Muscle of leg (tissue), 11 donors: Measurements from ENCODE around the gene CCDC30. TPM values are rescaled to one million over a fixed set of nuclear protein-coding genes. Genes with fewer than 3 reads are reported as not detected.

Experiments
- DNase-seq: peaks from one replicate; pipeline ENCODE4 v3.0.0; 2013
- H3K27ac ChIP-seq: one replicate; pipeline ENCODE4 v1.5.1; 2013; ENCODE audit warnings: mild to moderate bottlenecking, low read length, control low read depth
- H3K27me3 ChIP-seq: one replicate; pipeline ENCODE4 v1.6.1; 2013; ENCODE audit warnings: low read length; ENCODE audit not compliant: control insufficient read depth, insufficient read depth
- H3K36me3 ChIP-seq: one replicate; pipeline ENCODE4 v1.6.1; 2013; ENCODE audit warnings: low read length; ENCODE audit not compliant: control insufficient read depth, insufficient read depth
- H3K4me1 ChIP-seq: one replicate; pipeline ENCODE4 v1.6.1; 2013; ENCODE audit warnings: low read length; ENCODE audit not compliant: control insufficient read depth, insufficient read depth
- H3K4me3 ChIP-seq: one replicate; pipeline ENCODE4 v1.5.1; 2013; ENCODE audit warnings: low read length, control low read depth
- H3K9me3 ChIP-seq: replicated peaks from 2 replicates; pipeline ENCODE4 v1.6.1; 2013; ENCODE audit warnings: low read depth, low read length; ENCODE audit not compliant: control insufficient read depth
- WGBS: methylation state at CpG from one replicate; pipeline ENCODE4 v1.1.5; 2013; ENCODE audit warnings: missing lambda C conversion rate; ENCODE audit not compliant: insufficient coverage; 5-methylcytosine and 5-hydroxymethylcytosine counted together
- polyA plus RNA-seq, 8 donors: library from polyadenylated mRNA; unstranded; fragments of 120-200 nt; gene quantifications; one replicate each; pipeline versions ENCODE4 v1.2.1 to v1.2.3, GENCODE V29; 2013; ENCODE audit warnings: inconsistent platforms in 1 of 8, low replicate concordance in 1 of 8; ENCODE audit not compliant: insufficient read length in 8 of 8, insufficient read depth in 1 of 8
- total RNA-seq: library from RNA; stranded (reverse); fragments of 120-200 nt; gene quantifications from one replicate; pipeline ENCODE4 v1.2.4, GENCODE V29; 2013

CCDC30 gene
- total and polyA plus RNA-seq, 9 donors, result 1.2 to 3.5 (median 1.9) TPM

- Histone ChIP-seq H3K27ac (peak overlapping the region; percentile 94), H3K27me3 (no peaks in the 10 kb centered on the region), H3K36me3 (peaks cover 6% of the 10 kb centered on the region), H3K9me3 (no peaks in the 10 kb centered on the region), H3K4me3 (peak overlapping the region; percentile 77), H3K4me1 (peaks cover 18% of the 10 kb centered on the region)
- DNase-seq, result peak; percentile 88
- under 1% methylated on average over 88 of the region's 103 CpGs for WGBS
Observed at GRCh38 chr1:42682739-42683531, 219.8 kb downstream of the CCDC30 start.

- Histone ChIP-seq H3K4me1 (peaks cover 14% of the 10 kb centered on the region), H3K4me3 (peak overlapping the region; percentile 50), H3K36me3 (peaks cover 8% of the 10 kb centered on the region), H3K27ac (no peak overlapping the region), H3K27me3 (no peaks in the 10 kb centered on the region), H3K9me3 (no peaks in the 10 kb centered on the region)
- peak; percentile 6 for DNase-seq
- WGBS, result 13% methylated on average over 5 of the region's 5 CpGs
Observed at GRCh38 chr1:42684139-42684538, 221.1 kb downstream of the CCDC30 start.

GRCh38 chr1:42686418-42686817, 223.3 kb downstream of the CCDC30 start:
- H3K27me3 ChIP-seq, result no peaks in the 10 kb centered on the region
- peaks cover 7% of the 10 kb centered on the region for H3K4me1 ChIP-seq
- H3K4me3 ChIP-seq, result no peak overlapping the region
- H3K27ac ChIP-seq, result no peak overlapping the region
- H3K36me3 ChIP-seq, result peaks cover 8% of the 10 kb centered on the region
- no peak for DNase-seq
- H3K9me3 ChIP-seq, result no peaks in the 10 kb centered on the region
- WGBS, result no CpG with 5 or more reads among the region's 4 CpGs

GRCh38 chr1:42689912-42690311, 226.8 kb downstream of the CCDC30 start:
- H3K4me1 ChIP-seq, result peaks cover 4% of the 10 kb centered on the region

GRCh38 chr1:42690477-42691156, 227.5 kb downstream of the CCDC30 start:
- H3K4me1 ChIP-seq, result peaks cover 4% of the 10 kb centered on the region
- WGBS, result no CpG with 5 or more reads among the region's 1 CpG
- H3K36me3 ChIP-seq, result peaks cover 8% of the 10 kb centered on the region
- H3K27ac ChIP-seq, result no peak overlapping the region
- H3K27me3 ChIP-seq, result no peaks in the 10 kb centered on the region
- no peaks in the 10 kb centered on the region for H3K9me3 ChIP-seq
- no peak overlapping the region for H3K4me3 ChIP-seq
- DNase-seq, result no peak

More at GRCh38 chr1:42689912-42690311, 226.8 kb downstream of the CCDC30 start:
- H3K27me3 ChIP-seq, result no peaks in the 10 kb centered on the region
- WGBS, result 75% methylated on average over 1 of the region's 3 CpGs
- no peak overlapping the region for H3K27ac ChIP-seq
- no peaks in the 10 kb centered on the region for H3K9me3 ChIP-seq
- H3K36me3 ChIP-seq, result peaks cover 5% of the 10 kb centered on the region
- H3K4me3 ChIP-seq, result no peak overlapping the region
- DNase-seq, result no peak

GRCh38 chr1:42691157-42691498, 228.0 kb downstream of the CCDC30 start:
- Histone ChIP-seq H3K9me3 (no peaks in the 10 kb centered on the region), H3K36me3 (peaks cover 9% of the 10 kb centered on the region), H3K4me3 (no peak overlapping the region), H3K27me3 (no peaks in the 10 kb centered on the region), H3K27ac (no peak overlapping the region), H3K4me1 (peaks cover 4% of the 10 kb centered on the region)
- WGBS, result no CpG with 5 or more reads among the region's 4 CpGs
- no peak for DNase-seq

- Histone ChIP-seq H3K36me3 (peaks cover 14% of the 10 kb centered on the region), H3K4me1 (no peaks in the 10 kb centered on the region), H3K27ac (no peak overlapping the region), H3K4me3 (no peak overlapping the region), H3K27me3 (no peaks in the 10 kb centered on the region), H3K9me3 (no peaks in the 10 kb centered on the region)
- no peak for DNase-seq
- WGBS, result 67% methylated on average over 3 of the region's 5 CpGs
Observed at GRCh38 chr1:42692461-42692860, 229.4 kb downstream of the CCDC30 start.

GRCh38 chr1:42692911-42693310, 229.8 kb downstream of the CCDC30 start:
- no peak for DNase-seq
- WGBS, result no CpG with 5 or more reads among the region's 2 CpGs
- Histone ChIP-seq H3K27me3 (no peaks in the 10 kb centered on the region), H3K27ac (no peak overlapping the region), H3K36me3 (peaks cover 18% of the 10 kb centered on the region), H3K4me1 (no peaks in the 10 kb centered on the region), H3K9me3 (no peaks in the 10 kb centered on the region), H3K4me3 (no peak overlapping the region)

GRCh38 chr1:42698081-42698813, 235.2 kb downstream of the CCDC30 start:
- H3K4me3 ChIP-seq, result no peak overlapping the region
- H3K4me1 ChIP-seq, result no peaks in the 10 kb centered on the region
- no peaks in the 10 kb centered on the region for H3K9me3 ChIP-seq
- 100% methylated on average over 1 of the region's 4 CpGs for WGBS
- H3K27ac ChIP-seq, result no peak overlapping the region
- no peak for DNase-seq
- no peaks in the 10 kb centered on the region for H3K27me3 ChIP-seq
- H3K36me3 ChIP-seq, result peaks cover 48% of the 10 kb centered on the region

GRCh38 chr1:42700006-42700405, 236.9 kb downstream of the CCDC30 start:
- Histone ChIP-seq H3K9me3 (no peaks in the 10 kb centered on the region), H3K27ac (no peak overlapping the region), H3K4me3 (no peak overlapping the region), H3K36me3 (peaks cover 60% of the 10 kb centered on the region), H3K4me1 (no peaks in the 10 kb centered on the region), H3K27me3 (no peaks in the 10 kb centered on the region)
- DNase-seq, result no peak
